SK-N-DZ (cell line): ENCODE data around the gene FAM83C. TPM values are rescaled to one million over a fixed set of nuclear protein-coding genes. Genes with fewer than 3 reads are reported as not detected.

Source experiments
- DNase-seq: peaks from one replicate; pipeline ENCODE4 v3.0.0-alpha.2; 2015; ENCODE audit warnings: low spot score
- polyA plus RNA-seq, 2 experiments: library from polyadenylated mRNA; depleted of rRNA; stranded (reverse); fragments of >200 nt; gene quantifications; 2 replicates each; pipeline ENCODE4 v1.2.3, GENCODE V29; 2014

The FAM83C gene
- not detected in 2 replicates for polyA plus RNA-seq (2014; cell fraction: cytosol; rRNA removed)
- 0.38 TPM in 1 of 2 replicates, not detected in the other for polyA plus RNA-seq (2014; cell fraction: nucleus; rRNA removed)

- no peak for DNase-seq
Measured at GRCh38 chr20:35291654-35292503, at the start of gene FAM83C. Gene FAM83C (minus strand): TSS chr20:35292425. CDS start chr20:35292304, 121 bp downstream.

GRCh38 chr20:35341366-35342028 is 49.3 kb upstream of the FAM83C start:
- DNase-seq, result no peak

GRCh38 chr20:35340436-35340835 is 48.2 kb upstream of the FAM83C start:
- DNase-seq, result no peak

GRCh38 chr20:35339636-35340035 is 47.4 kb upstream of the FAM83C start:
- no peak for DNase-seq

GRCh38 chr20:35339007-35339406 is 46.8 kb upstream of the FAM83C start:
- no peak for DNase-seq

- DNase-seq, result no peak
Measured at GRCh38 chr20:35334311-35335101, 42.3 kb upstream of the FAM83C start.

- DNase-seq, result no peak
Measured at GRCh38 chr20:35333606-35334005, 41.4 kb upstream of the FAM83C start.

GRCh38 chr20:35332540-35333200 is 40.4 kb upstream of the FAM83C start:
- no peak for DNase-seq

- peak; percentile 46 for DNase-seq
Measured at GRCh38 chr20:35329435-35330139, 37.4 kb upstream of the FAM83C start.

GRCh38 chr20:35328689-35329088 is 36.5 kb upstream of the FAM83C start:
- DNase-seq, result no peak

GRCh38 chr20:35328095-35328685 is 36.0 kb upstream of the FAM83C start:
- DNase-seq, result no peak

- DNase-seq, result no peak
Measured at GRCh38 chr20:35327074-35327976, 35.1 kb upstream of the FAM83C start.

- no peak for DNase-seq
Measured at GRCh38 chr20:35326740-35327073, 34.5 kb upstream of the FAM83C start.

GRCh38 chr20:35326021-35326739 is 34.0 kb upstream of the FAM83C start:
- DNase-seq, result peak; percentile 70

- no peak for DNase-seq
Measured at GRCh38 chr20:35325401-35325800, 33.2 kb upstream of the FAM83C start.

- no peak for DNase-seq
Measured at GRCh38 chr20:35320396-35321126, 28.3 kb upstream of the FAM83C start.

- no peak for DNase-seq
Measured at GRCh38 chr20:35319871-35320197, 27.6 kb upstream of the FAM83C start.

GRCh38 chr20:35319192-35319870 is 27.1 kb upstream of the FAM83C start:
- no peak for DNase-seq
